Smooth muscle cell (in vitro differentiated cells): ENCODE data around the gene NTM. TPM values are rescaled to one million over a fixed set of nuclear protein-coding genes. Genes with fewer than 3 reads are reported as not detected.

ENCODE experiments used
- DNase-seq: peaks from one replicate; lab custom pipeline; 2025; ENCODE audit not compliant: unreplicated experiment; lab: John Stamatoyannopoulos, UW
- H2AFZ ChIP-seq: fragments of 200-600 bp; sonication (generic); 2 replicates; pipeline ENCODE4 v1.6.0; 2016; ENCODE audit warnings: antibody characterized with exemption, low read depth, mild to moderate bottlenecking
- H3F3A ChIP-seq: fragments of 200-600 bp; sonication (generic); 2 replicates; pipeline ENCODE4 v1.6.0; 2017; ENCODE audit warnings: antibody characterized with exemption, low read depth
- H3K27ac ChIP-seq: fragments of 200-600 bp; sonication (generic); 2 replicates; pipeline ENCODE4 v1.5.1; 2016; ENCODE audit warnings: low read depth, mild to moderate bottlenecking
- H3K27me3 ChIP-seq: fragments of 200-600 bp; sonication (generic); 2 replicates; pipeline ENCODE4 v1.6.1; 2016; ENCODE audit warnings: low read depth, mild to moderate bottlenecking
- H3K36me3 ChIP-seq: fragments of 200-600 bp; sonication (generic); 2 replicates; pipeline ENCODE4 v1.5.1; 2016; ENCODE audit warnings: low read depth
- H3K4me1 ChIP-seq: fragments of 200-600 bp; sonication (generic); 2 replicates; pipeline ENCODE4 v1.5.1; 2016; ENCODE audit warnings: low read depth
- H3K4me2 ChIP-seq: fragments of 200-600 bp; sonication (generic); 2 replicates; pipeline ENCODE4 v1.6.0; 2016; ENCODE audit warnings: mild to moderate bottlenecking
- H3K4me3 ChIP-seq: fragments of 200-600 bp; sonication (generic); 2 replicates; pipeline ENCODE4 v1.5.1; 2016; ENCODE audit warnings: mild to moderate bottlenecking
- H3K79me2 ChIP-seq: fragments of 200-600 bp; sonication (generic); 2 replicates; pipeline ENCODE4 v1.6.0; 2016; ENCODE audit warnings: low read depth, mild to moderate bottlenecking
- H3K9ac ChIP-seq: fragments of 200-600 bp; sonication (generic); 2 replicates; pipeline ENCODE4 v1.6.0; 2016; ENCODE audit warnings: low read depth
- H3K9me3 ChIP-seq: fragments of 200-600 bp; sonication (generic); replicated peaks from 2 replicates; pipeline ENCODE4 v1.5.1; 2016; ENCODE audit warnings: low read depth
- H4K20me1 ChIP-seq: fragments of 200-600 bp; sonication (generic); 2 replicates; pipeline ENCODE4 v1.6.0; 2016; ENCODE audit warnings: low read depth
- CTCF ChIP-seq: fragments of 200-600 bp; sonication (generic); IDR thresholded peaks from 2 replicates; pipeline ENCODE4 v1.5.1; 2017; ENCODE audit warnings: borderline replicate concordance, mild to moderate bottlenecking, antibody characterized with exemption; ENCODE audit not compliant: insufficient read depth, poor library complexity, severe bottlenecking
- WGBS: methylation state at CpG from one replicate; pipeline ENCODE4 v1.1.7; 2016; ENCODE audit warnings: low lambda C conversion rate; 5-methylcytosine and 5-hydroxymethylcytosine counted together
- polyA plus RNA-seq: library from polyadenylated mRNA; unstranded; fragments of >200 nt; fragmentation: Nextera tagmentation; extraction: Ambion mirVana; gene quantifications from 2 replicates; pipeline ENCODE4 v1.2.1, GENCODE V29; 2016
- total RNA-seq: library from RNA; depleted of rRNA; stranded (reverse); fragments of >200 nt; gene quantifications from 2 replicates; pipeline ENCODE4 v1.2.3, GENCODE V29; 2014

The NTM gene
- total and polyA plus RNA-seq, 2 experiments from 2014 or later, result 68.9 to 123 TPM

- Histone ChIP-seq H3K27ac (no peak overlapping the region), H3K9me3 (no peaks in the 10 kb centered on the region), H3K4me1 (peaks cover 5% of the 10 kb centered on the region), H3K9ac (no peak overlapping the region), H3K79me2 (no peaks in the 10 kb centered on the region), H3K36me3 (no peaks in the 10 kb centered on the region), H2AFZ (no peak overlapping the region), H3K27me3 (peaks cover 12% of the 10 kb centered on the region), H3K4me2 (no peak overlapping the region), H3K4me3 (no peak overlapping the region), H4K20me1 (no peaks in the 10 kb centered on the region), H3F3A (peaks cover 5% of the 10 kb centered on the region)
- DNase-seq, result no peak
- no peak for TF ChIP-seq CTCF
- 61% methylated on average over 9 of the region's 9 CpGs for WGBS
Measured at GRCh38 chr11:131656179-131656838, 285.9 kb downstream of the NTM start.

- H3F3A ChIP-seq, result peaks cover 7% of the 10 kb centered on the region
- WGBS, result 46% methylated on average over 9 of the region's 9 CpGs
Measured at GRCh38 chr11:131656839-131657211, 286.4 kb downstream of the NTM start.

GRCh38 chr11:131658414-131658813, 288.0 kb downstream of the NTM start:
- 67% methylated on average over 17 of the region's 17 CpGs for WGBS
- H3K4me1 ChIP-seq, result peaks cover 5% of the 10 kb centered on the region
- no peak for TF ChIP-seq CTCF
- H3F3A ChIP-seq, result peaks cover 9% of the 10 kb centered on the region
- DNase-seq, result no peak
- H3K79me2 ChIP-seq, result no peaks in the 10 kb centered on the region
- H3K27ac ChIP-seq, result no peak overlapping the region
- H3K4me3 ChIP-seq, result no peak overlapping the region
- H2AFZ ChIP-seq, result no peak overlapping the region
- no peak overlapping the region for H3K9ac ChIP-seq
- no peaks in the 10 kb centered on the region for H3K36me3 ChIP-seq
- H4K20me1 ChIP-seq, result no peaks in the 10 kb centered on the region
- no peak overlapping the region for H3K4me2 ChIP-seq
- peaks cover 12% of the 10 kb centered on the region for H3K27me3 ChIP-seq
- no peaks in the 10 kb centered on the region for H3K9me3 ChIP-seq

More at GRCh38 chr11:131656839-131657211, 286.4 kb downstream of the NTM start:
- Histone ChIP-seq H3K4me1 (peaks cover 5% of the 10 kb centered on the region), H3K4me2 (no peak overlapping the region), H4K20me1 (no peaks in the 10 kb centered on the region), H3K79me2 (no peaks in the 10 kb centered on the region), H3K9ac (no peak overlapping the region), H3K4me3 (no peak overlapping the region), H2AFZ (no peak overlapping the region), H3K36me3 (no peaks in the 10 kb centered on the region), H3K27me3 (peaks cover 12% of the 10 kb centered on the region), H3K9me3 (no peaks in the 10 kb centered on the region), H3K27ac (no peak overlapping the region)
- no peak for TF ChIP-seq CTCF
- no peak for DNase-seq

GRCh38 chr11:131658952-131659351, 288.5 kb downstream of the NTM start:
- WGBS, result 100% methylated on average over 2 of the region's 2 CpGs
- Histone ChIP-seq H3K27ac (no peak overlapping the region), H2AFZ (no peak overlapping the region), H4K20me1 (no peaks in the 10 kb centered on the region), H3K4me2 (no peak overlapping the region), H3K36me3 (no peaks in the 10 kb centered on the region), H3K4me1 (peaks cover 5% of the 10 kb centered on the region), H3K27me3 (peaks cover 12% of the 10 kb centered on the region), H3K9me3 (no peaks in the 10 kb centered on the region), H3K9ac (no peak overlapping the region), H3F3A (peaks cover 12% of the 10 kb centered on the region), H3K4me3 (no peak overlapping the region), H3K79me2 (no peaks in the 10 kb centered on the region)
- DNase-seq, result no peak
- no peak for TF ChIP-seq CTCF
